ENCODE measurements around the gene TLNRD1. TPM values are rescaled to one million over a fixed set of nuclear protein-coding genes. Genes with fewer than 3 reads are reported as not detected.
"Not testable (repeated sequence)": the region's sequence is repeated elsewhere in the genome, so short reads cannot be mapped to it uniquely, and the experiment has no call there.

The TLNRD1 gene
- total RNA-seq, 1 experiment from 2014 or later = 24.7 TPM

DNA sequence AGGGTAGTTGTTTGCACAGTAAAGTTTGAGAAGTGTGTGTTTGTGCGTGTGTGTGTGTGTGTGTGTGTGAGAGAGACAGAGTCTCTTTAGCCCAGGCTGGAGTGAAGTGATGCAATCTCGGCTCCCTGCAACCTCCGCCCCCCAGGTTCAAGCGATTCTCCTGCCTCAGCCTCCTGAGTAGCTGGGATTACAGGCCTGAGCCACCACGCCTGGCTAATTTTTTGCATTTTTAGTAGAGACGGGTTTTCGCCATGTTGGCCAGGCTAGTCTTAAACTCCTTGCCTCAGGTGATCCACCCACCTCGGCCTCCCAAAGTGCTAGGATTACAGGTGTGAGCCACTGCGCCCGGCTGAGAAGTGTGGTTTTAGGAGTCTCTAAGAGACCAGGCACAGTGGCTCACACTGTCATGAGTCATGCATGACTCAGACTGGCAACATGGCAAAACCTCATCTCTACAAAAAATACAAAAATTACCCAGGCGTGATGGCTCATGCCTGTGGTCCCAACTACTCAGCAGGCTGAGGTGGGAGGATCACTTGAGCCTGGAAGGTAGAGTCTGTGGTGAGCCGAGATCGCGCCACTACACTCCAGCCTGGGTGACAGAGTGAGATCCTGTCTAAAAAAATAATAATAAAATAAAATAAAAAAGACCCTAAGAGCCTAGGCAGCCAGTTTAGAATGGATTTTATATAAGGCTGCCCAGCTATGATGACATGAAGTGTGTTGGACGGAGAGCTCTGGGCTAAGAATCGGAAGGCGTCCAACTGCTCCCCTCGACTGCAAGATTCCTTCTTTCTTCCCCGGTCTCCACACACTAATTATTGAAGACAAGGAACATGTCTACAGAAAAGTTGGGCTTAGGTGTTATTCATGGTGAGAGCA is 44.9 kb upstream of the TLNRD1 start:
- H3K27ac ChIP-seq (ENCODE audit: low read length); POLR2A ChIA-PET; H3K27me3 ChIP-seq (ENCODE audit: control insufficient read depth, insufficient read depth, low read length); H3K36me3 ChIP-seq (ENCODE audit: control insufficient read depth, insufficient read depth, low read length); H3K4me1 ChIP-seq (ENCODE audit: control insufficient read depth, insufficient read depth, low read length); CTCF ChIA-PET; H3K4me3 ChIP-seq (ENCODE audit: low read depth in 2 of 2, low read length in 2 of 2); BruUV-seq (replicated peaks); in situ Hi-C loops (cut with HindIII; ENCODE audit: low pct_unique_long_range_greater_than_20kb, low sequenced_read_pairs); H3K9me3 ChIP-seq (ENCODE audit: control insufficient read depth, insufficient read depth, low read depth, low read length): not testable (repeated sequence)
- DNase-seq (ENCODE audit: low read depth, low spot score) = peak; percentile 75
- ATAC-seq = peak; percentile 95
- intact Hi-C loops (cut with micrococcal nuclease; ENCODE audit: unreplicated experiment) = loop anchor here (5.0 kb wide), 1 partner anchor 1736 kb away; no protein-coding TSS in a partner anchor

DNA sequence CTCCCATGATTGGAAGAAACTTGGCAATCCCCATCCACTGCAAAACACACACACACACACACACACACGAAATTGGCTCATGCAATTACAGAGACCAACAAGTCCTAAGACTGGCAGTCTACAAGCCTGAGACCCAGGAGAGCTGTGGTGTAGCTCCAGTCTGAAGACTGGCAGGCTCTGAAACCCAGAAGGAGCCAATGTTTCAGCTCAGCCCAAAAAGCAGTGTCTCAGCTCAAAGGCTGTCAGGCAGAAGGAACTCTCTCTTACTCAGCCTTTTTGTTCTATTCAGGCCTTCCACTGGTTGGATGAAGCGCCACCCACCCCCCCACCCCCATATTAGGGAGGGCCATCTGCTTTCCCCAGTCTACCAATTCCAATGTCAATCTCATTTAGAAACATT is 43.2 kb upstream of the TLNRD1 start:
- TF ChIP-seq, protein P1, sequence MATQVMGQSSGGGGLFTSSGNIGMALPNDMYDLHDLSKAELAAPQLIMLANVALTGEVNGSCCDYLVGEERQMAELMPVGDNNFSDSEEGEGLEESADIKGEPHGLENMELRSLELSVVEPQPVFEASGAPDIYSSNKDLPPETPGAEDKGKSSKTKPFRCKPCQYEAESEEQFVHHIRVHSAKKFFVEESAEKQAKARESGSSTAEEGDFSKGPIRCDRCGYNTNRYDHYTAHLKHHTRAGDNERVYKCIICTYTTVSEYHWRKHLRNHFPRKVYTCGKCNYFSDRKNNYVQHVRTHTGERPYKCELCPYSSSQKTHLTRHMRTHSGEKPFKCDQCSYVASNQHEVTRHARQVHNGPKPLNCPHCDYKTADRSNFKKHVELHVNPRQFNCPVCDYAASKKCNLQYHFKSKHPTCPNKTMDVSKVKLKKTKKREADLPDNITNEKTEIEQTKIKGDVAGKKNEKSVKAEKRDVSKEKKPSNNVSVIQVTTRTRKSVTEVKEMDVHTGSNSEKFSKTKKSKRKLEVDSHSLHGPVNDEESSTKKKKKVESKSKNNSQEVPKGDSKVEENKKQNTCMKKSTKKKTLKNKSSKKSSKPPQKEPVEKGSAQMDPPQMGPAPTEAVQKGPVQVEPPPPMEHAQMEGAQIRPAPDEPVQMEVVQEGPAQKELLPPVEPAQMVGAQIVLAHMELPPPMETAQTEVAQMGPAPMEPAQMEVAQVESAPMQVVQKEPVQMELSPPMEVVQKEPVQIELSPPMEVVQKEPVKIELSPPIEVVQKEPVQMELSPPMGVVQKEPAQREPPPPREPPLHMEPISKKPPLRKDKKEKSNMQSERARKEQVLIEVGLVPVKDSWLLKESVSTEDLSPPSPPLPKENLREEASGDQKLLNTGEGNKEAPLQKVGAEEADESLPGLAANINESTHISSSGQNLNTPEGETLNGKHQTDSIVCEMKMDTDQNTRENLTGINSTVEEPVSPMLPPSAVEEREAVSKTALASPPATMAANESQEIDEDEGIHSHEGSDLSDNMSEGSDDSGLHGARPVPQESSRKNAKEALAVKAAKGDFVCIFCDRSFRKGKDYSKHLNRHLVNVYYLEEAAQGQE (IDR thresholded peaks at IDR 0.05; ENCODE audit: insufficient read depth in 1 of 2, low read depth in 2 of 2, low read length in 1 of 2) = no peak
- TF ChIP-seq TCF7L2 (IDR thresholded peaks at IDR 0.05; ENCODE audit: low read depth, low read length) = no peak
- TF ChIP-seq, protein P2, sequence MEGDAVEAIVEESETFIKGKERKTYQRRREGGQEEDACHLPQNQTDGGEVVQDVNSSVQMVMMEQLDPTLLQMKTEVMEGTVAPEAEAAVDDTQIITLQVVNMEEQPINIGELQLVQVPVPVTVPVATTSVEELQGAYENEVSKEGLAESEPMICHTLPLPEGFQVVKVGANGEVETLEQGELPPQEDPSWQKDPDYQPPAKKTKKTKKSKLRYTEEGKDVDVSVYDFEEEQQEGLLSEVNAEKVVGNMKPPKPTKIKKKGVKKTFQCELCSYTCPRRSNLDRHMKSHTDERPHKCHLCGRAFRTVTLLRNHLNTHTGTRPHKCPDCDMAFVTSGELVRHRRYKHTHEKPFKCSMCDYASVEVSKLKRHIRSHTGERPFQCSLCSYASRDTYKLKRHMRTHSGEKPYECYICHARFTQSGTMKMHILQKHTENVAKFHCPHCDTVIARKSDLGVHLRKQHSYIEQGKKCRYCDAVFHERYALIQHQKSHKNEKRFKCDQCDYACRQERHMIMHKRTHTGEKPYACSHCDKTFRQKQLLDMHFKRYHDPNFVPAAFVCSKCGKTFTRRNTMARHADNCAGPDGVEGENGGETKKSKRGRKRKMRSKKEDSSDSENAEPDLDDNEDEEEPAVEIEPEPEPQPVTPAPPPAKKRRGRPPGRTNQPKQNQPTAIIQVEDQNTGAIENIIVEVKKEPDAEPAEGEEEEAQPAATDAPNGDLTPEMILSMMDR (IDR thresholded peaks at IDR 0.05) = no peak
- TF ChIP-seq SIN3A (IDR thresholded peaks at IDR 0.05; ENCODE audit: borderline replicate concordance, insufficient read depth, low read depth, low read length) = no peak
- TF ChIP-seq POLR2AphosphoS5 (IDR thresholded peaks at IDR 0.05; ENCODE audit: low read depth, low read length) = no peak
- DNase-seq (ENCODE audit: low read depth, low spot score) (no peak), ATAC-seq (no peak)
- BruUV-seq (replicated peaks) = no TSS peak
- in situ Hi-C loops (cut with HindIII; ENCODE audit: low pct_unique_long_range_greater_than_20kb, low sequenced_read_pairs) (no loop called here), intact Hi-C loops (cut with micrococcal nuclease; ENCODE audit: unreplicated experiment) (loop anchor here (5.0 kb wide), 1 partner anchor 1735 kb away; no protein-coding TSS in a partner anchor)
- Histone ChIP-seq H3K27me3 (ENCODE audit: control insufficient read depth, insufficient read depth, low read length) (no peaks in the 10 kb centered on the region), H3K4me1 (ENCODE audit: control insufficient read depth, insufficient read depth, low read length) (0 out of 2 replicates have a peak, but pooled peaks cover 3% of the 10 kb centered on the region), H3K4me3 (ENCODE audit: low read depth in 2 of 2, low read length in 2 of 2) (no peak overlapping the region), H3K9me3 (ENCODE audit: control insufficient read depth, insufficient read depth, low read depth, low read length) (no peaks in the 10 kb centered on the region), H3K27ac (ENCODE audit: low read length) (no peak overlapping the region), H3K36me3 (ENCODE audit: control insufficient read depth, insufficient read depth, low read length) (no peaks in the 10 kb centered on the region)
- ChIA-PET POLR2A (no interaction called here), CTCF (no interaction called here)

DNA sequence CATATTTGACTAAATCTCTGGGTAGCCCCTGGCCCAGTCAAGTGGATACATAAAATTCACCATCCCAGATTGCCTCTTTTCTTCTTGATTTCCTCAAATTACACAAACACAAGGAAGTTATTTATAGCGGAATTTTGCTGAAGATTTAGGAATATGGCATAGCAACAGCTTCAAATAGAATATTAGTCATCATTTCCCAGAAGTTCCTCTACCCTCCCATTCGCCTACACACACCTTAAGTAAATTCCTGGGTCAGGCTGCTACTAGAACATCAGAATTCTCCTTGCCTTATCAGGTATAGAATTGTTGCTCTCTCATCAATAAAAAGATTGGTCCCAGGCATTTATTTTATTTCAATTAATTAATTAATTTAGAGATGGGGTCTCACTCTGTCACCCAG is 42.7 kb upstream of the TLNRD1 start:
- CTCF ChIA-PET = no interaction called here
- no peak for DNase-seq (ENCODE audit: low read depth, low spot score)
- no peak overlapping the region for H3K27ac ChIP-seq (ENCODE audit: low read length)
- intact Hi-C loops (cut with micrococcal nuclease; ENCODE audit: unreplicated experiment) = loop anchor here (5.0 kb wide), 1 partner anchor 1734 kb away; no protein-coding TSS in a partner anchor
- 0 out of 2 replicates have a peak, but pooled peaks cover 3% of the 10 kb centered on the region for H3K4me1 ChIP-seq (ENCODE audit: control insufficient read depth, insufficient read depth, low read length)
- no peaks in the 10 kb centered on the region for H3K9me3 ChIP-seq (ENCODE audit: control insufficient read depth, insufficient read depth, low read depth, low read length)
- no peaks in the 10 kb centered on the region for H3K36me3 ChIP-seq (ENCODE audit: control insufficient read depth, insufficient read depth, low read length)
- no peak overlapping the region for H3K4me3 ChIP-seq (ENCODE audit: low read depth in 2 of 2, low read length in 2 of 2)
- POLR2A ChIA-PET = no interaction called here
- BruUV-seq (replicated peaks) = no TSS peak
- TF ChIP-seq POLR2AphosphoS5 (IDR thresholded peaks at IDR 0.05; ENCODE audit: low read depth, low read length) (no peak), SIN3A (IDR thresholded peaks at IDR 0.05; ENCODE audit: borderline replicate concordance, insufficient read depth, low read depth, low read length) (no peak), TCF7L2 (IDR thresholded peaks at IDR 0.05; ENCODE audit: low read depth, low read length) (no peak)
- TF ChIP-seq, protein P1 (IDR thresholded peaks at IDR 0.05; ENCODE audit: insufficient read depth in 1 of 2, low read depth in 2 of 2, low read length in 1 of 2) = no peak
- TF ChIP-seq, protein P2 (IDR thresholded peaks at IDR 0.05) = no peak
- in situ Hi-C loops (cut with HindIII; ENCODE audit: low pct_unique_long_range_greater_than_20kb, low sequenced_read_pairs) = no loop called here
- ATAC-seq = no peak
- no peaks in the 10 kb centered on the region for H3K27me3 ChIP-seq (ENCODE audit: control insufficient read depth, insufficient read depth, low read length)
